CD4-positive, alpha-beta T cell treated with Interleukin-10 for 1 hour (primary cell): ENCODE results near the gene SPTLC1.
"Not testable (repeated sequence)": the region's sequence is repeated elsewhere in the genome, so short reads cannot be mapped to it uniquely, and the experiment has no call there.

Source experiments
- DNase-seq: peaks from one replicate; pipeline ENCODE4 v3.0.0-alpha.2; 2020

SPTLC1 gene

DNA sequence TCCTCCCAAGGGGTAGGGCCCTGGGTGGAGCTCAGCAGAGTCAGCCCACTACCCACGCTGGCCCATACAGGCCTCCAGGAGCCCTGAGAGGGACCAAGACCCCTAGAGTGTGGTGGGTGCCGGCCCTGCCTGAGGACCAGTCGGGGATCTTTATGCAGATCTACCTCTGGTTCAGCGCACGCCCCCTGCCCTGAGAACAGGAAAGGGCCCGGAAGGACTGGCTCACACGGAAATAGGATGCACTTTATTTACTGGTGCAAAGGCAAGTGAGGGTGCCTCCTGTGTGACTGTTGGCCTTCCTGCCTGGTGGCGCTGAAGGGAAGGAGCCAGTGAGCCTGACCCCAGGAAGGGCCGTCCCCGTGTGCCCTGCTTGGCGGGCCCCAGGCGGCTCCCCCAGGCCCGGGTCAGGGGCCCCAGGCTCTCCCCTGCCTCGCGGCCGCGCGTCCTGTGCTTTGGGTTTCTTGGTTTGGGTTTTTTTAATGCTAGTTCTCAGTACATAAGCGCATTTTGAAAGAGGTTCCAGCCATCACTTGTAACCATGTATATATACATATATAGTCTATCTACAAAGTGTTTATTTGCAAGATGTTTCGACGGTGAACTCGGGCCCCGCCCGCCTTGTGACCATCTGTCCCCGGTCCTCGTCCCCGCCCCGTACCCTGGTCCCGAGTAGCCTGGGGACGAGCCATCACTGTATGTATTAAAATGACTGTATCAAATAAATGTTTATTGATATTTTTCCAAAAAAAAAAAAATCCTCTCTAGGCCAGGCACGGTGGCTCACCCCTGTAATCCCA lies 88.8 kb downstream of the SPTLC1 start:
- DNase-seq: no peak

DNA sequence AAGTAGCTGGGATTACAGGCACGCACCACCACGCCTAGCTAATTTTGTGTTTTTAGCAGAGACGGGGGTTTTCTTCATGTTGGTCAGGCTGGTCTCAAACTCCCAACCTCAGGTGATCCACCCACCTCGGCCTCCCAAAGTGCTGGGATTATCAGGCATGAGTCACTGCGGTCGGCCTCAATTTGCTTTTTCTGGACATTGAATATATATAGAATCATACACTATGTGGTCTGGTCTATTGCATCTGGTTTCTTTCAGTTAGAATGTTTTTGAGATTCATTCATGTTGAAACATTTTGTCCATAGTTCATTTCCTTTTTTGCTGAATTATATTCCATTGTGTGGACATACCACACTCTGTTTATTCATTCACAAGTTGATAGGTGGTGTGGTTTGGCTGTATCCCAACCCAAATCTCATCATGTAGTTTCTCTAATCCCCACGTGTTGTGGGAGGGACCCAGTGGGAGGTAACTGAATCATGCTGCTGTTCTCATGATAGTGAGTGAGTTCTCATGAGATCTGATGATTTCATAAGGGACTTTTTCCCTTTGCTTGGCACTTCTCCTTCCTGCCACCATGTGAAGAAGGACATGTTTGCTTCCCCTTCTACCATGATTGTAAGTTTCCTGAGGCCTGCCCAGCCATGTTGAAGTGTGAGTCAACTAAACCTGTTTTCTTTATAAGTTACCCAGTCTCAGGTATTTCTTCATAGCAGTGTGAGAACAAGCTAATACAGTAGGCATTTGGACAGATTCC lies 93.2 kb downstream of the SPTLC1 start:
- DNase-seq: not testable (repeated sequence)

- no peak for DNase-seq
Observed at GRCh38 chr9:92019658-92020057, 95.6 kb downstream of the SPTLC1 start.

GRCh38 chr9:92010705-92011536 lies 104.3 kb downstream of the SPTLC1 start:
- DNase-seq: no peak

DNA sequence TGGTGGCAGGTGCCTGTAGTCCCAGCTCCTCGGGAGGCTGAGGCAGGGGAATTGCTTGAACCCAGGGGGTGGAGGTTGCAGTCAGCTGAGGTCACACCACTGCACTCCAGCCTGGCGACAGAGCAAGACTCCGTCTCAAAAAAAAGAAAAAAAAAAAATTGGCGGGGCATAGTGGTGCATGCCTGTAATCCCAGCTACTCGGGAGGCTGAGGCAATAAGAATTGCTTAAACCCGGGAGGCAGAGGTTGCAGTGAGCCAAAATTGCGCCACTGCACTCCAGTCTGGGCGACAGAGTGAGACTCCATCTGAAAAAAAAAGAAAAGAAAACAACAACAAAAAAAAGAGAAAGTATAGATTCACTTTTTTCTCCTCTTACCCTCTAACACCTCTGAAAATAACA lies 105.0 kb downstream of the SPTLC1 start:
- DNase-seq: not testable (repeated sequence)

GRCh38 chr9:92008041-92008440 lies 107.2 kb downstream of the SPTLC1 start:
- DNase-seq: no peak

DNA sequence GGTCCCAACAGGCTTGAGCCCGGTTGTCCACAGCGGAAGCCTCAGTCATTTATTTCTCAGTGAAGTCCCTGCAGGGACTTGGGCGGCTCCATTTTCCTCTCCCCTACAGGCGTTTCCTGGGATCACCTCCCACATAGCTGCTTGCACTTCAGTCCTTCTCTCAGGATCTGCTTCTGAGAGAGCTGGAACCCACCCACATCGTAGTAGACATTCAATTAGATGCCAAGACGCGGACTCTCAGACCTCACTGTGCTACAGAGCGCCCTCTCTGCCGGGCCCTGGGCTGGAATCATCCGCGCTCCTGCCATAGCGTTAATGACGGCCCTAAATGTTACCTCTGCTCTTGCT lies 111.2 kb downstream of the SPTLC1 start:
- DNase-seq: no peak

- DNase-seq: no peak
Observed at GRCh38 chr9:92003308-92004044, 111.7 kb downstream of the SPTLC1 start.

- DNase-seq: not testable (repeated sequence)
Observed at GRCh38 chr9:92001948-92002347, 113.3 kb downstream of the SPTLC1 start.

DNA sequence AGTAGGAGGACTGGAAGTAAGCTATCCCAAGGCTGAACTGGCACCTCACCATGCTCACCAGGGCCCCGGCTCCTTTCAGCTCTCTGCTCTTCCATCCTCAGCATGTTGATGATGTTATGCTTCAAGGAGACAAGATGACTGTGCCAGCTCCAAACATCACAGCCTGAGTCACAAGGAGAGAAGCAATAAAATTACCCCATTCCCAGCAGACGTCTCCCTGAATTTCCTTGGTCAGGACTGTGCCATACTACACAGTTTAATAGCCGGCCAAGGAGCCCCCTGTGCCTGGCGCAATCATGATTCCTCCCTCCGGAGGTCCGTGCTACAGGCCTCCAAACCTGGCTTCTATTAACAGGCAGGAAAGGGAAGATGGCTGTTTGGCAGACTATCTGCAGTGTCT lies 114.0 kb downstream of the SPTLC1 start:
- no peak for DNase-seq

- DNase-seq: no peak
Observed at GRCh38 chr9:91995000-91995655, 120.1 kb downstream of the SPTLC1 start.

DNA sequence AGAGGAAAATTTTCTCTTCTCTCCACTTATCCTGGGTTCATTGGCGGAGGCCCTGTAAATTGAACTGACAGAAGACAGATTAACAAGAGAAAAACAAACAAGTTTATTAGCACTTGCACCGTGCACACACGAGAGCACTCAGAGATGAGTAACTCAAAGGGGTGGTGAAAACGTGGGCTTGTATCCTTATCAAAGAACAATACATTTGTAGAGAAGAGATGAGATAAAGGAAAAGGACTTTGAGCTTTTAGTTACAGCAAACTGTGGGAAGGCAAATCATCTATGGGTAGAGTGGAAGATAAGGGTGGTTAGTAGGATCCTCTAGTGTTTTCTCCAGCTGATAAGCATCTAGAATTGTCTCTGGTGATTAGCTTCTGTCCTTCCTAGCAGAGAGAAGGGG lies 120.8 kb downstream of the SPTLC1 start:
- DNase-seq: no peak

- DNase-seq: no peak
Observed at GRCh38 chr9:91992461-91993041, 122.7 kb downstream of the SPTLC1 start.

GRCh38 chr9:91991721-91992341 lies 123.4 kb downstream of the SPTLC1 start:
- DNase-seq: no peak

DNA sequence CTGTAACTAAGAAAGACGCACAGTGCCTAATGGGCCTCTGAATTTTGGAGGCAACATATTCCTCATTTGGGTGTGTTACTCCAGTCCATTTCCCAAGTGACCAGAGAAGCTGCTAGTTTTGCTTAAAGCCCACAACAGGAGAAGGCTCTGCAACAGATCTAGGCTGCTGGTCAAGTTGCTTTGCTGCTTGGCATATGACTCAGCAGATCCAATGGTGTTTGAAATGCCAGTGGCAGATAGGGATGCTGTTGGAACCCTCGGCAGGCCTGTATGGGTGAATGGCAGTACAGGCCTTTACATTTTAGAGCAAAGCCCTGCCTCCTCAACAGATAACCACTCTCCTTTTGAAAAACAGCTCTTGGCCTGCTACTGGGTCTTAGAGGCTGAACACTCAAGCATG lies 129.0 kb downstream of the SPTLC1 start:
- DNase-seq: no peak

- DNase-seq: no peak
Observed at GRCh38 chr9:91985692-91986091, 129.5 kb downstream of the SPTLC1 start.
